ENCODE results near the gene C1QTNF6. TPM values are rescaled to one million over a fixed set of nuclear protein-coding genes. Genes with fewer than 3 reads are reported as not detected.

The C1QTNF6 gene
- total and polyA plus RNA-seq, 10 of the 15 experiments (the other 5 are each of a cell fraction or from before 2014, with no cell fraction given): 0.16 to 4.1 (median 1.3) TPM

DNA sequence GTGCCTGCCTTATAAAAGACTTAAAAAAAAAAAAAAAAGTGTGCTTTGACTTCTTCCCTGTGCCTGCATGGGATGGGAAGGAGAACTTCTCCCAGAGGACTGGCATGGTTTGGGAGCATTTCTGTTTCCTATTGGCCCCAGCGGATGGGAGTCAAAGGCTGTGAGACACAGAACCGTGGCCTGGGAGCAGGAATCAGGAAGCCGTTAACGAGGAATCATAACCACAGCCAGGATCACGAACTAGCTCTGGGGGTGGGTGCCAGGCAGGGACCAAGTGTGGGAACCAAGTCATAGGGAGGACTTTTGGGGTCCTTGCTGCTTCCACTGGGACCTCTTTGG, 526 bp downstream of the C1QTNF6 start:
- TF ChIP-seq ELK1 (IDR thresholded peaks at IDR 0.05; ENCODE audit: low read depth, low read length): no peak
- TF ChIP-seq SIX5 (IDR thresholded peaks at IDR 0.05; ENCODE audit: low read depth, low read length, severe bottlenecking): no peak
- no peak for TF ChIP-seq RBBP5 (conservative IDR thresholded peaks at IDR 0.05)
- no peak for TF ChIP-seq ZZZ3 (IDR thresholded peaks at IDR 0.05; ENCODE audit: control insufficient read depth, insufficient read length, low read depth)
- TF ChIP-seq CEBPB (IDR thresholded peaks at IDR 0.05; ENCODE audit: borderline replicate concordance in 1 of 2, low read depth in 2 of 2, low read length in 2 of 2): no peak
- H3K4me1 ChIP-seq (ENCODE audit: control insufficient read depth, insufficient read depth, low read length): no peaks in the 10 kb centered on the region

More for the DNA sequence above, 526 bp downstream of the C1QTNF6 start:
- H3K4me2 ChIP-seq (ENCODE audit: control insufficient read depth, insufficient read depth): no peak overlapping the region
- no peak for ATAC-seq
- no peaks in the 10 kb centered on the region for H3K36me3 ChIP-seq (ENCODE audit: control insufficient read depth in 2 of 2, insufficient read depth in 2 of 2, low read length in 1 of 2)
- in situ Hi-C loops (cut with MboI) (loop anchor here (5.0 kb wide), 1 partner anchor 105 kb away; no protein-coding TSS in a partner anchor), intact Hi-C loops (cut with micrococcal nuclease; ENCODE audit: unreplicated experiment) (no loop called here)
- H3K27me3 ChIP-seq (replicated peaks in 1 of 2; ENCODE audit: control insufficient read depth in 2 of 2, insufficient read depth in 2 of 2, low read length in 1 of 2): no peaks in the 10 kb centered on the region
- DNase-seq (ENCODE audit: low read depth, low spot score): no peak
- 46% methylated on average over 5 of the region's 5 CpGs for WGBS (ENCODE audit: insufficient coverage, insufficient replicate concordance, low lambda C conversion rate, missing lambda C conversion rate)
- no peaks in the 10 kb centered on the region for H4K20me1 ChIP-seq (ENCODE audit: control insufficient read depth, insufficient read depth)
- no peak overlapping the region for H2AFZ ChIP-seq (ENCODE audit: control insufficient read depth, low read depth, low read length)
- ChIA-PET SMC1A (ENCODE audit: uncharacterized antibody, unreplicated experiment) (interaction anchor here (1.0 to 1.9 kb wide), 3 partner anchors 10 to 72 kb away, joined by 3 to 4 read pairs (median 3); no protein-coding TSS in a partner anchor), POLR2A (interaction anchor here (0.6 to 1.2 kb wide), 2 partner anchors 10 to 57 kb away, joined by 3 read pairs; no protein-coding TSS in a partner anchor), RAD21 (ENCODE audit: unreplicated experiment) (no interaction called here), CTCF (interaction anchor here (1.4 to 1.8 kb wide), 2 partner anchors 12 to 22 kb away, joined by 3 to 5 read pairs; no protein-coding TSS in a partner anchor)
- no TSS peak for BruUV-seq (replicated peaks)
- H3K27ac ChIP-seq (ENCODE audit: control insufficient read depth, insufficient read depth): no peak overlapping the region
- no peaks in the 10 kb centered on the region for H3K9me3 ChIP-seq (replicated peaks; ENCODE audit: control insufficient read depth, insufficient read depth, low read length)
- no peaks in the 10 kb centered on the region for H3K79me2 ChIP-seq (ENCODE audit: control insufficient read depth, insufficient read depth, low read length)
- no peak overlapping the region for H3K9ac ChIP-seq (ENCODE audit: control insufficient read depth, insufficient read depth, low read length)
- H3K4me3 ChIP-seq: no peak overlapping the region
- no peak for FAIRE-seq

All from GM12878 (cell line).